Measurements from ENCODE around the gene TMEM134. TPM values are rescaled to one million over a fixed set of nuclear protein-coding genes. Genes with fewer than 3 reads are reported as not detected.
A peak's percentile ranks its signal among the peaks of the same experiment; 100 is the strongest.

The TMEM134 gene
- total and polyA plus RNA-seq, 2 donors (not counting 3 experiments of a cell fraction or from before 2014, with no cell fraction given): 33.4 to 207 TPM

GRCh38 chr11:67469508-67469811 is 409 bp upstream of the TMEM134 start:
- peaks cover 0 to 3% of the 10 kb centered on the region in 2 experiments for H3K27me3 ChIP-seq (ENCODE audit: control insufficient read depth in 2 of 2, insufficient read depth in 2 of 2, low read length in 2 of 2)
- CTCF ChIA-PET: interaction anchor here (1.0 to 2.6 kb wide), 4 partner anchors 18 to 124 kb away, joined by 3 to 26 read pairs (median 6); partner anchors contain the start of gene PPP1CA
- DNase-seq (ENCODE audit: low read depth, low spot score) (no peak), FAIRE-seq (no peak)
- H2AFZ ChIP-seq (ENCODE audit: low read depth, low read length): peak overlapping the region; percentile 72
- dilution Hi-C loops (cut with MboI; ENCODE audit: extremely low pct_ligation_motif_present, low sequenced_read_pairs): no loop called here
- intact Hi-C loops (cut with micrococcal nuclease): loop anchor here (1.0 to 5.0 kb wide), 6 partner anchors 14 to 117 kb away; partner anchors contain the start of genes AIP, CDK2AP2, POLD4 and RPS6KB2
- TF ChIP-seq CTCF (IDR thresholded peaks at IDR 0.05; ENCODE audit: extremely low read depth in 1 of 2, insufficient read depth in 1 of 2, low read depth in 1 of 2, low read length in 2 of 2) (no peak), EZH2 (IDR thresholded peaks at IDR 0.05; ENCODE audit: borderline replicate concordance, low read depth, low read length, severe bottlenecking) (no peak), JUN (IDR thresholded peaks at IDR 0.05; ENCODE audit: borderline replicate concordance, insufficient read depth, insufficient read length, low read depth) (no peak)
- TF ChIP-seq, protein P1, sequence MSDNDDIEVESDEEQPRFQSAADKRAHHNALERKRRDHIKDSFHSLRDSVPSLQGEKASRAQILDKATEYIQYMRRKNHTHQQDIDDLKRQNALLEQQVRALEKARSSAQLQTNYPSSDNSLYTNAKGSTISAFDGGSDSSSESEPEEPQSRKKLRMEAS (IDR thresholded peaks at IDR 0.05; ENCODE audit: insufficient read depth, insufficient read length): no peak
- no peaks in the 10 kb centered on the region for H3K9me3 ChIP-seq (replicated peaks; ENCODE audit: control insufficient read depth, insufficient read depth, low read length)
- no peaks in the 10 kb centered on the region for H3K9me1 ChIP-seq (replicated peaks; ENCODE audit: control insufficient read depth, extremely low read depth, insufficient read depth, low read length)
- peak overlapping the region in 2 of 3 experiments; percentile 34 to 58 for H3K4me3 ChIP-seq (replicated peaks in 1 of 3; ENCODE audit: insufficient read depth in 1 of 3, low read depth in 1 of 3, low read length in 3 of 3)
- no peaks in the 10 kb centered on the region for H4K20me1 ChIP-seq (replicated peaks; ENCODE audit: control insufficient read depth, extremely low read depth, insufficient read depth, low read length)
- TSS peak; percentile 24 for BruUV-seq (replicated peaks)
- H3K36me3 ChIP-seq (ENCODE audit: control insufficient read depth in 2 of 2, extremely low read depth in 1 of 2, insufficient read depth in 2 of 2, low read length in 2 of 2): no peaks in the 10 kb centered on the region
- H3K9ac ChIP-seq (replicated peaks; ENCODE audit: extremely low read depth, insufficient read depth, low read length): peak overlapping the region; percentile 33
- H3K79me2 ChIP-seq (ENCODE audit: control insufficient read depth, insufficient read depth, low read length): no peaks in the 10 kb centered on the region
- POLR2A ChIA-PET: no interaction called here
- peak overlapping the region; percentile 60 for H3K4me2 ChIP-seq (ENCODE audit: insufficient read depth, low read length)
- peak overlapping the region; percentile 37 for H3K27ac ChIP-seq (ENCODE audit: insufficient read depth, low read depth, low read length)
- H3K4me1 ChIP-seq (ENCODE audit: control insufficient read depth, extremely low read depth, insufficient read depth, low read length): peaks cover 11% of the 10 kb centered on the region

GRCh38 chr11:67468456-67468758 is 644 bp downstream of the TMEM134 start:
- H3K9me1 ChIP-seq (replicated peaks; ENCODE audit: control insufficient read depth, extremely low read depth, insufficient read depth, low read length): no peaks in the 10 kb centered on the region
- peaks cover 19% of the 10 kb centered on the region for H3K4me1 ChIP-seq (ENCODE audit: control insufficient read depth, extremely low read depth, insufficient read depth, low read length)
- H3K9ac ChIP-seq (replicated peaks; ENCODE audit: extremely low read depth, insufficient read depth, low read length): peak overlapping the region; percentile 54
- dilution Hi-C loops (cut with MboI; ENCODE audit: extremely low pct_ligation_motif_present, low sequenced_read_pairs) (no loop called here), intact Hi-C loops (cut with micrococcal nuclease) (loop anchor here (2.0 to 5.0 kb wide), 3 partner anchors 40 to 116 kb away; partner anchors contain the start of genes POLD4 and RPS6KB2)
- H3K4me2 ChIP-seq (ENCODE audit: insufficient read depth, low read length): peak overlapping the region; percentile 52
- no peaks in the 10 kb centered on the region for H3K27me3 ChIP-seq (ENCODE audit: control insufficient read depth in 2 of 2, insufficient read depth in 2 of 2, low read length in 2 of 2)
- BruUV-seq (replicated peaks): TSS peak; percentile 23
- no peak overlapping the region for H2AFZ ChIP-seq (ENCODE audit: low read depth, low read length)
- no peaks in the 10 kb centered on the region for H3K79me2 ChIP-seq (ENCODE audit: control insufficient read depth, insufficient read depth, low read length)
- H3K27ac ChIP-seq (ENCODE audit: insufficient read depth, low read depth, low read length): no peak overlapping the region
- H4K20me1 ChIP-seq (replicated peaks; ENCODE audit: control insufficient read depth, extremely low read depth, insufficient read depth, low read length): no peaks in the 10 kb centered on the region
- TF ChIP-seq POLR2AphosphoS5 (IDR thresholded peaks at IDR 0.05; ENCODE audit: insufficient read depth, low read depth, low read length): no peak
- TF ChIP-seq FOS (IDR thresholded peaks at IDR 0.05; ENCODE audit: borderline replicate concordance, insufficient read depth, low read length): no peak
- TF ChIP-seq CTCF (IDR thresholded peaks at IDR 0.05; ENCODE audit: extremely low read depth in 1 of 2, insufficient read depth in 1 of 2, low read depth in 1 of 2, low read length in 2 of 2): no peak
- no peak for TF ChIP-seq MYC (IDR thresholded peaks at IDR 0.05; ENCODE audit: low read depth, low read length)
- TF ChIP-seq EZH2 (IDR thresholded peaks at IDR 0.05; ENCODE audit: borderline replicate concordance, low read depth, low read length, severe bottlenecking): no peak
- TF ChIP-seq, protein P1 (IDR thresholded peaks at IDR 0.05; ENCODE audit: insufficient read depth, insufficient read length): no peak
- TF ChIP-seq POLR2A (IDR thresholded peaks at IDR 0.05; ENCODE audit: low read depth, low read length): no peak
- no peak for TF ChIP-seq GATA2 (IDR thresholded peaks at IDR 0.05; ENCODE audit: insufficient read depth, insufficient read length, low read depth, low read length)
- TF ChIP-seq JUN (IDR thresholded peaks at IDR 0.05; ENCODE audit: borderline replicate concordance, insufficient read depth, insufficient read length, low read depth): no peak
- H3K9me3 ChIP-seq (replicated peaks; ENCODE audit: control insufficient read depth, insufficient read depth, low read length): no peaks in the 10 kb centered on the region
- H3K4me3 ChIP-seq (replicated peaks in 1 of 3; ENCODE audit: insufficient read depth in 1 of 3, low read depth in 1 of 3, low read length in 3 of 3): peak overlapping the region; percentile 64 to 79 (median 73)
- CTCF ChIA-PET: interaction anchor here (0.8 to 2.6 kb wide), 7 partner anchors 8 to 123 kb away, joined by 3 to 26 read pairs (median 4); partner anchors contain the start of genes AIP, GPR152 and PPP1CA
- POLR2A ChIA-PET: interaction anchor here (0.6 kb wide), 1 partner anchor 112 kb away, joined by 7 read pairs; no protein-coding TSS in a partner anchor
- DNase-seq (ENCODE audit: low read depth, low spot score) (no peak), FAIRE-seq (no peak)
- H3K36me3 ChIP-seq (ENCODE audit: control insufficient read depth in 2 of 2, extremely low read depth in 1 of 2, insufficient read depth in 2 of 2, low read length in 2 of 2): no peaks in the 10 kb centered on the region
